Measurements from ENCODE around the gene TP63.
"Not testable (repeated sequence)": the region's sequence is repeated elsewhere in the genome, so short reads cannot be mapped to it uniquely, and the experiment has no call there.

The TP63 gene

DNA sequence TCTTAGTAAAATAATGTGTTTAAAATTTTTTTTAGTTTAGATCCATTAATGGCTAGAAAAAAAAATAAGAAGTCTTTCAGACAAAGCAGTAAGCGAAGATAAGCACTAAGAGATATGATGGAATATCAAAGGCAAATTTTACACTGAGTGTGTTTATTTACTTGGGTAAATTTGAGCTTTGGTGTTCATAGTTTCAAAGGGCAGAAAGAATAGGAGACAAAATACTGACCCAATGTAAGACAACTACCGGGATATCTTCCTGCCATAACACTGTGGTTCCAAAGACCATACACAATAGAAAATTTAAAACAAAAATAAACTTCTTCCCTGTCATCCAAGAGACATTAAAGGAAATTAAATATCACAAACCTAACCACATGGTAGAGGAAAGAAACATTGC, 25.5 kb upstream of the TP63 start:
- FAIRE-seq (no peak), DNase-seq (ENCODE audit: insufficient read length, low spot score) (no peak)
- no peak for TF ChIP-seq POLR2A (IDR thresholded peaks at IDR 0.05; ENCODE audit: low read depth, low read length)

DNA sequence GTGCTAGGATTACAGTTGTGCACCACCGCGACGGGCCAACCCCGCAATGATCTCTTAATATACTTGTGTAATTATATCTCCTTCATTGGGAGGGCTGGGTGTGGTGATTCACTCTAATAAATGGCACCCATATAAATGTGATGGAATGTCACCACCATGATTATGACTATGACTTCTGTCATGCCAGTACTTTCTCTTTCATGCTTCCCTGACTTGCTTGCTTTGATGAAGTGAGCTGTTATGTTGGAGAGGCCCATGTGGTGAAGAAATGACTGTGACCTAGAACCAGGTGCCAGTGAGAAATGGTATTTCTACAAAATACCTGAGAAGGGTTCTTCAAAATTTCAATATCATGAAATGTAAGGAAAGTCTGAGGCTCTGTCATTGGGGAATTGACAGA, 24.4 kb upstream of the TP63 start:
- TF ChIP-seq POLR2A (IDR thresholded peaks at IDR 0.05; ENCODE audit: low read depth, low read length), result no peak
- no peak for DNase-seq (ENCODE audit: insufficient read length, low spot score)
- FAIRE-seq, result peak; percentile 20

DNA sequence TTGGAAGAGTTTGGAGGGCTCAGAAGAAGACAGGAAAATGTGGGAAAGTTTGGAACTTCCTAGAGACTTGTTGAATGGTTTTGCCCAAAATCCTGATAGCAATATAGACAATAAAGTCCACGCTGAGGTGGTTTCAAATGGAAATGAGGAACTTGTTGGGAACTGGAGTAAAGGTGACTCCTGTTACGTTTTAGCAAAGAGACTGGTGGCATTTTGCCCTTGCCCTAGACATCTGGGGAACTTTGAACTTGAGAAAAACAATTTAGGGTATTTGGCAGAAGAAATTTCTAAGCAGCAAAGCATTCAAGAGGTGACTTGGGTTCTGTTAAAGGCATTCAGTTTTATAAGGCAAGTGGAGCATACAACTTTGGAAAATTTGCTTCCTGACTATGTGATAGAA, 18.5 kb upstream of the TP63 start:
- not testable (repeated sequence) for FAIRE-seq; DNase-seq (ENCODE audit: insufficient read length, low spot score)

DNA sequence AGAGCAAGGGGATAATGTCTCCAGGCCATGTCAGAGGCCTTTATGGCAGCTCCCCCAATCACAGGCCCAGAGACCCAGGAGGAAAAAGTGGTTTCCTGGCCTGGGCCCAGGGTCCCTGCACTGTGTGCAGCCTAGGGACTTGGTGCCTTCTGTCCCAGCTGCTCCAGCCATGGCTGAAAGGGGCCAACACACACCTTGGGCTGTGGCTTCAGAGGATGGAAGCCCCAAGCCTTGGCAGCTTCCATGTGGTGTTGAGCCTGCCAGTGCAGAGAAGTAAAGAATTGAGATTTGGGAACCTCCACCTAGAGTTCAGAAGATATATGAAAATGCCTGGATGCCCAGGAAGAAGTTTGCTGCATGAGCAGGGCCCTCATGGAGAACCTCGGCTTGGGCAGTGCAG, 18.1 kb upstream of the TP63 start:
- TF ChIP-seq POLR2A (IDR thresholded peaks at IDR 0.05; ENCODE audit: low read depth, low read length), result no peak
- FAIRE-seq (no peak), DNase-seq (ENCODE audit: insufficient read length, low spot score) (no peak)

DNA sequence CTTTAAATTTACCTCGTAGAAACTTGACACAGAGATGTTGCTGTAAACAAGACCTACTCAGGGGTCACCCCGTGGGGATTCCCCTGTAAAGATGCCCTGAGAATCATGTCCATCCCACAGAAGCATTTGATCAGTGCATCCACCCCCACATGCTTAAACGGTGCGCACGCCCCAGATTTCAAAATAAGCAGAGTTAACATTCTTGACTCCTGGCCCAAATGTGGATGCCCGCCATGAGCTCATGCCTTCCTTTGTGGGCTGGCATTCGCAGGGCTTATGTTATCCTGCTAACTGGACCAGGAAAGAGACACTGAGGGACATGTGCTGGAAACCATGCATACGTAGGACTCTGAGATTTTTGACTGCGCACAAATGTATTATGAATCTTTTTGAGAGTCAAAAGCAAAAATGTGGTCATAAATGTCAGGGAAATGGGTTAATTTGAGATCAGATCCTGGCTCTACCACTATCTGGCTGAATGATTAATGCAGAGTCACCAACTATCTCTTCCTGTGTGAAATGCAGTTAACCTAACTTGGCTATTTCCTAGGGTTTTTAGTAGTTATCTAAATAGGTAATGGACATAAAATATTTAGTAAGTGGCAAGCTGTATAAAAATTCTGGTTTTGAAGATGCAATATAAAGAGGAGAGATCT, 9.1 kb upstream of the TP63 start:
- DNase-seq (ENCODE audit: insufficient read length, low spot score) (no peak), FAIRE-seq (peak; percentile 66)
- TF ChIP-seq POLR2A (IDR thresholded peaks at IDR 0.05; ENCODE audit: low read depth, low read length), result no peak

DNA sequence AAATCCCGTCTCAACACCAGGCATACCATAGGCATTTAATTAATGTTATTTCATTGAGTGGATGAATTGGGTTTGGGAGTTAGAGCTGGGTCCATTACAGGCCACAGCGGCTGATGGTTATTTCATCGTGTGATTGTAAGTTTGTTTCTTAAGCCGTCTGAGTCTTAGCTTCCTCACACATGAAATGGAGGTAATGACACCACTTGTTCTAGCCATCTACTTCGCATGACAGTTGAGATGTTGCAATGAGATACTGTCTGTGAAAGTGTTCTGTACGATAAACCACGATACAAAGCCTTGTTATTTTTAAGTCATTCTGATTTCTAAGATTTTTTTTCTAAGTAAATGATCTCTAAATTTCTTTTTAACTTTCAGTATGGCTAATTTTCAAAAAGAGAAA, 8.6 kb upstream of the TP63 start:
- FAIRE-seq (no peak), DNase-seq (ENCODE audit: insufficient read length, low spot score) (no peak)
- TF ChIP-seq POLR2A (IDR thresholded peaks at IDR 0.05; ENCODE audit: low read depth, low read length), result no peak

DNA sequence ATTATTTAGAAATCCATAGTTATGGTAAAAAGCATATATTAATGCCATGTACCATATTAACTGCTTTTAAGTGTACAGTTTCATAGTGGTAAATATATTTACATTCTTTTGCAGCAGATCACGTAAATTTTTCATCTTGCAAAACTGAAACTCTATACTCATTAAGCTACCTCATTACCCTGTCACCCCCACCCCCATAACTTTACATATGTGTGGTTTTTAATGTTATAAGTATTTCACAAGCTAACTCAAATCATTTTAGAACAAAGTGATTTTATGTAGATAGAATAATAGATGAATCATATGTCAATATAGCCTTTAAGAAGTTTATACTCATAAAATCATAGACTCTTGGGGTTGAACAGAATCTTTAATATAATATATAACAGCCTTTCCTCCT, 7.1 kb upstream of the TP63 start:
- DNase-seq (ENCODE audit: insufficient read length, low spot score), result no peak
- FAIRE-seq, result no peak
- TF ChIP-seq POLR2A (IDR thresholded peaks at IDR 0.05; ENCODE audit: low read depth, low read length), result no peak

DNA sequence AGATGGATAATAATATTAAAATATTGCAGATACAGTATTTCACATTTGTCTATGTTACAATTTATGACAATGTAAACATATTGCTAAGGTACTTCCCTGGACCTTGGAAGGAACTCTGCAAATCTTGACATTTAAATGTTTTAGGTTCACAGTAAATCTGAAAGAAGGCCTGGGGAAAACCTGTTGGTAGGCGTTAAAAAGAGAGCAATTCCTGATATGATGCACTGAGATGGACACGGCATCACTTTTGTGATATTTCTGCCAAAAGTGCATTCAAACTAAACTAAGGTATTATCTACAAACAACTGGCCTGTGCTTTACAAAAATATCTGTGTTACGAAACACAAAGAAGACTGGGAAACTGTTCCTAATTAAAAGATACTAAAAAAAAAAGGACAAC, 6.1 kb upstream of the TP63 start:
- DNase-seq (ENCODE audit: insufficient read length, low spot score), result no peak
- no peak for TF ChIP-seq POLR2A (IDR thresholded peaks at IDR 0.05; ENCODE audit: low read depth, low read length)
- FAIRE-seq, result no peak

DNA sequence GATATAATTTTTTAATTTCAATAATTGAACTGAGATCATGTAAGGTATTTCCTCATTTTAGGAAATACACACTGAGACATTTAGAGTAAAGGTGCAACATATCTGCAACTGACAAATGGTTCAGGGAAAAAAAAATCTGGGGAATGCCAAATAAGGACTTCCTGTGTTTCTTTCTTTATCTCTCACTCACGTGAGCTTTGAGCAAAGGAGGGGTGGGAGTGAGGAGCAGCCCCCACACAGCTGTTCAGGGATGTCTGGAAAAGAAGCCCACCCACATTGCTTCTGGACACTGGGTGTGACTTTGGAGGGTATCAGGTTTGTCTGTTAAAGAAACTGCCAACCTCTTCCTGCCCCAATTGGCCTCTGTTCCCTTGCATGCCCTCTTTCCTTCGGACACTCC, 5.6 kb upstream of the TP63 start:
- FAIRE-seq (no peak), DNase-seq (ENCODE audit: insufficient read length, low spot score) (no peak)
- no peak for TF ChIP-seq POLR2A (IDR thresholded peaks at IDR 0.05; ENCODE audit: low read depth, low read length)

DNA sequence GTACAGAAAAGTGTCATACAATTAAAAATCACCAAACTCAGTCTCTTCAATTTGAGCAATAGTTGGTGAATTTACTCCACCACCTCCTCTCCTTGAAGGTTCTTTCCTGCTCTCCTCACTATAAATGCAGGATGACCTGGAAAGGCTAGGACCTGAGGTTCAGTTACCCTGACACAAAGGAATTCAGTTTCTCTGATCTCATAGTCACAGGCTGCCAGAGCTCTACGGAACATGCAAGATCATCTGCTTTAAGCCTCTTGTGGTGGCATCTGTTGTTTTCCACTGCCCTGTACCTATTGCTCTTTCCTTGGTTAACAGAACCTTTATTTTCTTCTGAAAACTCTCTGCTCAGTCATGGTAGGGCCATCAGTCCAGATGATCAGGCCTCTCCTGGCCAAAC, 4.9 kb upstream of the TP63 start:
- DNase-seq (ENCODE audit: insufficient read length, low spot score), result no peak
- TF ChIP-seq POLR2A (IDR thresholded peaks at IDR 0.05; ENCODE audit: low read depth, low read length), result no peak

DNA sequence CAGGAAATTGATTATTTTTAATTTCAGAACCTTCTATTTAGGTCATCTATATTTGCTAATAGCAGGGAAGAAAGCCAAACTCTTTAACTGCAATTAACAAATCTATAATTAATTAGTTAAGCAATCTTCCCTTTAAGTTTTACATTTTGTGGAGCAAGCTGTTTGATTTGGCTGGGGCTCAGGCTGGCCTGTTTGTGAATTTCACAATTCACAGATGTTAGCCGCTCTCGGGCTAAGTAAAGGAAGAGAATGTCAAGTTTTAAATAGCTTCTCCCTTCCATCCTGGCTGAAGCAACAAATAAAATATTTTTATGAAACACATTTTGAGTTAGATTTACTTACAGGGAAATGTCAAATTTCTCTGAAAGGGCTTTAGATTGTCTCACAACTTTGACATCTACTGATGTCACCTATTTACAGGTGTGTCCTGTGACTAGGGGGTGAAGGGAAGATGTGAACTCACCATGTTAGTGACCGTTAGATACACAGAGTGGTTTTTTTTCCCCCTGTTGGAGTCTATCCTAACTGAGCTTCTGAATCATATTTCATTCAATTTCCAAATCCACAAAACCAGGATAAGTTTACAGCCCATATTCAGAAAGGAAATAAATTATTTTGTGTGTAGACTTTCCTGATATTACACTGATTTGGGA, 1.3 kb upstream of the TP63 start:
- FAIRE-seq (peak; percentile 75), DNase-seq (ENCODE audit: insufficient read length, low spot score) (no peak)
- TF ChIP-seq POLR2A (IDR thresholded peaks at IDR 0.05; ENCODE audit: low read depth, low read length), result no peak

More for the DNA sequence above, 4.9 kb upstream of the TP63 start:
- no peak for FAIRE-seq

DNA sequence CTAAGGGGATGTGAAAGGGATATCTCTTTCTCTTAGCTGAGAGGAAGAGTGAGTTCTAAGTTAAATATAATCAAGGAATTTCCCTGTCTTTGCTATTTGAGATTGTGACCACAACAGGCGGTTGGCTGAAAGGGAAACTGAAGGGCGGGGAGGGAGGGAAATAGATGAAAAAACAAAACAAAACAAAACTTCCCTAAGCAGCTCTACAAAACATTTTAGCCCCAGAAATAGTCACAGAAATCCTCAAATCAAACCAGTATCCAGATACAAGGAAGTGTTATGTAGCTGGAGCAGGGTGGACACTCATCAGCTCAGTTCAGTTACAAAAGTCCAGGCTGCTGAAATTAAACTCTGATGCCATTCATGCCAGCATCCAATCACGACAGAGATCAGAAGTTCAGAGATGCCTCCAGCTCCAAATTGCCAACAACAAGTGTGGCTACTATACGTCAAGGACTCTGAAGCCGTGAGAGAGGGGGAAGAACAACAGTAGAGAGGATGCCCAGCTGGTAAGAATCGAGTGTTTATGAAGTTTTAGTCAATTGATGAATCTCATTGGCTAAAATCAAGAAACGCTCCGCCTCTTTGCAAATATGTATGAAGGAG, 319 bp upstream of the TP63 start:
- no peak for TF ChIP-seq POLR2A (IDR thresholded peaks at IDR 0.05; ENCODE audit: low read depth, low read length)
- peak; percentile 9 for DNase-seq (ENCODE audit: insufficient read length, low spot score)
- FAIRE-seq, result peak; percentile 98

DNA sequence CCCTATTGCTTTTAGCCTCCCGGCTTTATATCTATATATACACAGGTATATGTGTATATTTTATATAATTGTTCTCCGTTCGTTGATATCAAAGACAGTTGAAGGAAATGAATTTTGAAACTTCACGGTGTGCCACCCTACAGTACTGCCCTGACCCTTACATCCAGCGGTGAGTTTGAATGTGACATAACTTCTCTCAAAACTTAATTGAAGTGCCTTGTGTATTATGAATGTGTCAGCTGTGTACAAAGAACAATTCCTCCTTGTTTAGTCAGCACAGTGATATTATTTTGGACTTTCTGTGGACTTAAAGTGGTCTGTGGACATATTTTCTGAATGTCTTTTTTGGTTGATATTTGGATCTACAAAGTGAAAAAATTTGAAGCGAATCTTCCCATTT, 220 bp downstream of the TP63 start:
- FAIRE-seq (no peak), DNase-seq (ENCODE audit: insufficient read length, low spot score) (no peak)
- no peak for TF ChIP-seq POLR2A (IDR thresholded peaks at IDR 0.05; ENCODE audit: low read depth, low read length)

DNA sequence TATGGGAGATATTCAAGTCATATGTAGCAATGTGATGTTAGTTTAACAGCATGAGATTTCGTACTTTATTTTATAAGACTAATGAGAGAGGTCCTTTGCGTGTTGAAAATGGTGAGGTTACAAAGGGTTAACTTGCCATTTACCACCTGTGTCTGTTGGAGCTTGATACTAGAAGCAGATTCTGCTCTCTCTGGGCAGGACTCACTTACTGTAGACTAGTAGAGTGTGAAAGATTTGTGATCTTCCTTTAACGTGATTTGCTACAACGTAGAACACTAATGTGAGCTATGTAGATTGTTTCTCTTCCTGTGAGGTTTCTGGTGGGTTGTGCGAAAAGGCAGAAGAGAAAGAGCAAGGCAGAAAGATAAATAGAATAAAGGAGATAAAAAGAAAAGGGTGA, 1.1 kb downstream of the TP63 start:
- DNase-seq (ENCODE audit: insufficient read length, low spot score) (no peak), FAIRE-seq (no peak)
- TF ChIP-seq POLR2A (IDR thresholded peaks at IDR 0.05; ENCODE audit: low read depth, low read length), result no peak

DNA sequence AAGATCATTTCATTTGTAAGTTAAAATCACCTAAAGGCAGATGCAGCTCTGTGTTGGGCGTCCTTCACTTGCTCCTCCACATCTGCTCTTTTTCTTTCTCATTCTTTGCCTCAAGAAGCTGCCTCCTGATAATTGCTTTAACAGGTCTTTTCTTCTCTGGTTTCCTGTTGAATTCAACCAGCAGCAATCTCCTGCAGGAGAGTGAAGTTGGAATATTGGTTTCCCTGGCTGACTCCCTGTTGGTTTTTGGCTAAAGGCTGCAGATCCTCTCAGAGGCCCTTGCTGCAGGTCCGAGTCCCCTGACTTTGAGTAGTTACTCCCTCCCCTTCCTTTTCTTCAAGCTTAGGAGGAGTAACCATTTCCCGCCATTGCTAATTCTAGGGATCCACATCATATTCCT, 4.2 kb downstream of the TP63 start:
- no peak for DNase-seq (ENCODE audit: insufficient read length, low spot score)
- FAIRE-seq, result peak; percentile 78
- no peak for TF ChIP-seq POLR2A (IDR thresholded peaks at IDR 0.05; ENCODE audit: low read depth, low read length)

Data from H54 (cell line).